C4-2B (cell line): Measurements from ENCODE around the gene TOM1L2.

ENCODE experiments used
- H3K27ac ChIP-seq: fragments of 450-650 bp; 2 replicates; pipeline ENCODE4 v1.5.1; 2017
- ZFX ChIP-seq: fragments of 450-650 bp; IDR thresholded peaks from 2 replicates; pipeline ENCODE4 v1.6.1; 2017
- TF ChIP-seq, protein P1 (sequence below): fragments of 450-650 bp; conservative IDR thresholded peaks from 2 replicates; pipeline ENCODE4 v1.5.1; 2017; ENCODE audit warnings: mild to moderate bottlenecking

TOM1L2 gene

DNA sequence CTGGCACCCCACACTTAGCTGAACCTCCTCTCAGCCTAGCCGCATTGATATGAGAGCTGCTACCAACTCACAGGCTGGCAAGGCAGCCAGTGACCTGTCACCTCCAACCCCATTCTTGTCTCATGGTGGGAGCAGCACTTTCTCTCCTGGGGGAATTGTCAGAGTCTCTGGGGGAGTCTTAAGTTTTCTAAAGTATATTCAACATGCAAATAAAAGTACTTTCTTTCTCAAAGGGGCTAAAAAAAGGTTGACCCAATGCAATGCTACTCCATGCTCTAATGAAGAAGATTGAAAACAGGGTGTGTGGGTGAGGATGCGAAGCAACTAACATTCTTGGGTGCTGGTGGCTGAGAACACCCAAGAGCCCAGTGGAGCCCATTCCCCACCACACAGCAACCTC lies 82.3 kb downstream of the TOM1L2 start:
- TF ChIP-seq, protein P1, sequence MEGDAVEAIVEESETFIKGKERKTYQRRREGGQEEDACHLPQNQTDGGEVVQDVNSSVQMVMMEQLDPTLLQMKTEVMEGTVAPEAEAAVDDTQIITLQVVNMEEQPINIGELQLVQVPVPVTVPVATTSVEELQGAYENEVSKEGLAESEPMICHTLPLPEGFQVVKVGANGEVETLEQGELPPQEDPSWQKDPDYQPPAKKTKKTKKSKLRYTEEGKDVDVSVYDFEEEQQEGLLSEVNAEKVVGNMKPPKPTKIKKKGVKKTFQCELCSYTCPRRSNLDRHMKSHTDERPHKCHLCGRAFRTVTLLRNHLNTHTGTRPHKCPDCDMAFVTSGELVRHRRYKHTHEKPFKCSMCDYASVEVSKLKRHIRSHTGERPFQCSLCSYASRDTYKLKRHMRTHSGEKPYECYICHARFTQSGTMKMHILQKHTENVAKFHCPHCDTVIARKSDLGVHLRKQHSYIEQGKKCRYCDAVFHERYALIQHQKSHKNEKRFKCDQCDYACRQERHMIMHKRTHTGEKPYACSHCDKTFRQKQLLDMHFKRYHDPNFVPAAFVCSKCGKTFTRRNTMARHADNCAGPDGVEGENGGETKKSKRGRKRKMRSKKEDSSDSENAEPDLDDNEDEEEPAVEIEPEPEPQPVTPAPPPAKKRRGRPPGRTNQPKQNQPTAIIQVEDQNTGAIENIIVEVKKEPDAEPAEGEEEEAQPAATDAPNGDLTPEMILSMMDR: no peak
- TF ChIP-seq ZFX: no peak
- H3K27ac ChIP-seq: no peak overlapping the region

DNA sequence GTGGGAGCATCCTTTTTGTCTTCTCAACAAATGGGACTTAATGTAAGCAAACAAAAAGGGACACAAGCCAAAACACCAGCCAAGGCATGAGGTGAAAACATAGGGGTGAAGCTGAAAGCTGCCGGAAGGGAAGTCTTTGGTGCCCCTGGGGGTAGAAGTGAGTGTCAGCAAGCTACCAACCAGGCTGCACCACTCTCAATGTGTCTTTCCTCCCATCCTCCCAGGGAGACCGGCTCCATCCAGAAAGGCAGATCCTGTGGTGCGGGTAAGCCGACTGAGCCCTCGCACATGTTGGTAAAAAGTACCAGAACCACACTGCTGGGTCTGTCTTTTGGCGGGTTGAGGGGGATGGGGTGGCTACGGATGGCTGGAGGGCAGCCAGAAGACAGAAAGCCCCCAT lies 83.4 kb downstream of the TOM1L2 start:
- peak overlapping the region; percentile 46 for H3K27ac ChIP-seq
- TF ChIP-seq ZFX: no peak
- TF ChIP-seq, protein P1: no peak; the same call in 1 of the 2 replicates

DNA sequence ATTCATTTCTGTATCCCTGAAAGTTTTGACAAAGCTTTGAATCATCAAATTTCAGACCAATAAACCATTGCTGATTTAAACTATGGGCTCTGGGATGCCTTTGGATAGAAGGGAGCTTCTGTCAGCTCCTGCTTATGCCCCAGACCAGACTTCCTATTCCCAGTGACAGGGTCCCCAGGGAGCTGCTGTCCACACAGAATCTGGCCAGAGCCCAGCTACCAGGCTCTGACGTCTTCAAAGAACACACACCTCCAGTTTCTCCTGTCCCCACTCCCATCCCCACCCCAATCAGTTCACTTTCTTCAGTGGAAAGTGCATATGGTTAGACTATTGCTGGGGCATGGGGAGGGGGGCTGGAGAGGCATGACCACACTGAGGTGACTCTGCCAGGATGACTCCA lies 83.8 kb downstream of the TOM1L2 start:
- peak overlapping the region; percentile 46 for H3K27ac ChIP-seq
- TF ChIP-seq, protein P1: no peak
- TF ChIP-seq ZFX: no peak

GRCh38 chr17:17887752-17888304 lies 84.4 kb downstream of the TOM1L2 start:
- H3K27ac ChIP-seq: peak overlapping the region; percentile 17; the same call in 1 of the 2 replicates
- TF ChIP-seq ZFX: no peak
- TF ChIP-seq, protein P1: no peak

- TF ChIP-seq, protein P1: no peak
- TF ChIP-seq ZFX: no peak
- H3K27ac ChIP-seq: no peak overlapping the region
These were observed 85.5 kb downstream of the TOM1L2 start for GRCh38 chr17:17886726-17887125.

- TF ChIP-seq, protein P1: no peak
- no peak for TF ChIP-seq ZFX
These were observed 86.0 kb downstream of the TOM1L2 start for GRCh38 chr17:17886226-17886625.

DNA sequence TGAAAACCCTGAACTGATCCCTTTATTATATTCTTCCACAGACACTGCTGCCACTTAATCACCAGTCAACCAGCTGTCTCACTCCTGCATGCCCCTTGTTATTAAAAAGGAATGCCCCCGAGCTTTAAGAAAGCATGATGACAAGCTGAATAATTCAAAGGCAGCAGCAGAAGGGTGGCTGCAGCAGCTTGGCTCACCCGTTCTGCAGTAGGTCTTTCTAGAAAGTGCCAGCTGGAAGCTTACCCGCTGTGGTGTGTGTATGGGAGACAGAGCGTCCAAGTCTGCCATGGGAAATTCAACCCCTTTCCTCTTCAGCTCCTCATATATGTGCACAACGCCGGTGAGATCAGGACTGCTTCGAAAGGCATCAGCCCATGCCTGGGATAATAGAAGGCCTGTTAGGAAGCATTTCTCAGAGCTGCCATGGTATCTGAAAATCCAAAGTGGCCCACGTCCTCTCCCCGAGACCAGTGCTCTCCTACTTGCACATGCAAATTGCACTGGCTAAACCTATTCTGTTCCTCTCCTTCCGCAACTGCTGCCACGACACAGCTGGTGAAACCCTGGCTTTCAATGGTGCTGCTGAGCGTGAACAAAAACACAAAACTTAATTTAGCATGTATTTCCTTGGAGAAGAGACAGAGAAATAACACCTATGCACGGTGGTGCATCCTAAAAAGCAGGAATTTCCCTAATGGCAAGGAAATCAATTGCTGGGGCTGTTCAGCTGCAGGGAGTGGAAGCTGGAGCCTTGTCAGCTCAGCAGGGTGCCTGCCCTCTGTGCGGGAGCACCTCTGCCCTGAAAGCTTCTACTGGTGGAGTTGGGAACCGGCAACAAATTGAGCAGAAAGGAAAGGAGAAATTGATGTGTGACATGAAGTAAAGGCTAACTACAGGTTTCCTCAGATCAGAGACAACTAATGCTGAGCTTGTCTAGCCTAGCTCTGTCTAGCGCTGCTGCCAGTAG lies 87.5 kb downstream of the TOM1L2 start:
- no peak overlapping the region for H3K27ac ChIP-seq
- TF ChIP-seq, protein P1: no peak
- TF ChIP-seq ZFX: no peak

More at GRCh38 chr17:17886226-17886625, 86.0 kb downstream of the TOM1L2 start:
- no peak overlapping the region for H3K27ac ChIP-seq
